Measurements from ENCODE around the gene MPPED2. TPM values are rescaled to one million over a fixed set of nuclear protein-coding genes. Genes with fewer than 3 reads are reported as not detected.

The MPPED2 gene
- polyA plus RNA-seq, 3 donors, result 0.29 to 0.59 (median 0.52) TPM

- intact Hi-C loops (cut with micrococcal nuclease), result no loop called here
- WGBS (ENCODE audit: insufficient coverage), result no CpG with 5 or more reads among the region's 1 CpG
- no peaks in the 10 kb centered on the region for H3K9me3 ChIP-seq (replicated peaks in 1 of 2; ENCODE audit: control insufficient read depth in 1 of 2, insufficient read depth in 1 of 2, low read length in 2 of 2)
Measured at GRCh38 chr11:30453705-30454104, 132.4 kb downstream of the MPPED2 start.

GRCh38 chr11:30452842-30453241 is 133.3 kb downstream of the MPPED2 start:
- Histone ChIP-seq H3K9me3 (replicated peaks in 1 of 2; ENCODE audit: control insufficient read depth in 1 of 2, insufficient read depth in 1 of 2, low read length in 2 of 2) (no peaks in the 10 kb centered on the region), H3K27ac (ENCODE audit: low read depth in 1 of 2, low read length in 2 of 2) (no peak overlapping the region), H3K36me3 (replicated peaks in 1 of 2; ENCODE audit: control insufficient read depth in 1 of 2, insufficient read depth in 2 of 2, low read length in 2 of 2) (no peaks in the 10 kb centered on the region), H3K4me3 (replicated peaks in 1 of 3; ENCODE audit: low read depth in 2 of 3, low read length in 3 of 3) (no peak overlapping the region), H3K9ac (ENCODE audit: insufficient read depth, low read length, poor library complexity, severe bottlenecking) (no peak overlapping the region), H3K4me1 (ENCODE audit: control insufficient read depth in 1 of 2, insufficient read depth in 2 of 2, low read length in 2 of 2) (peaks cover 6 to 13% of the 10 kb centered on the region in 2 donors), H3K79me2 (ENCODE audit: insufficient read depth, low read length) (no peaks in the 10 kb centered on the region), H3K4me2 (replicated peaks; ENCODE audit: extremely low read depth, low read length, poor library complexity, severe bottlenecking) (no peak overlapping the region), H3K27me3 (ENCODE audit: control insufficient read depth in 2 of 2, insufficient read depth in 2 of 2, low read length in 2 of 2) (no peaks in the 10 kb centered on the region), H4K20me1 (ENCODE audit: insufficient read depth, low read length) (no peaks in the 10 kb centered on the region), H2AFZ (ENCODE audit: insufficient read depth, low read depth, low read length, poor library complexity, severe bottlenecking) (no peak overlapping the region)
- TF ChIP-seq CTCF (IDR thresholded peaks at IDR 0.05), result no peak
- peaks cover 7% of the 10 kb centered on the region for H3K4me1 Mint-ChIP-seq
- DNase-seq, result no peak
- H3K4me3 Mint-ChIP-seq, result no peak overlapping the region
- intact Hi-C loops (cut with micrococcal nuclease), result no loop called here
- peaks cover 0 to 4% (median 0%) of the 10 kb centered on the region in 7 donors for H3K9me3 Mint-ChIP-seq
- H3K27ac Mint-ChIP-seq, result no peak overlapping the region
- no peaks in the 10 kb centered on the region for H3K36me3 Mint-ChIP-seq
- peaks cover 0 to 2% (median 0%) of the 10 kb centered on the region in 3 donors for H3K27me3 Mint-ChIP-seq (ENCODE audit: low read depth in 3 of 3)
- WGBS (ENCODE audit: insufficient coverage), result no CpG with 5 or more reads among the region's 1 CpG

More at GRCh38 chr11:30453705-30454104, 132.4 kb downstream of the MPPED2 start:
- peaks cover 6 to 13% of the 10 kb centered on the region in 2 donors for H3K4me1 ChIP-seq (ENCODE audit: control insufficient read depth in 1 of 2, insufficient read depth in 2 of 2, low read length in 2 of 2)
- no peaks in the 10 kb centered on the region for H3K27me3 ChIP-seq (ENCODE audit: control insufficient read depth in 2 of 2, insufficient read depth in 2 of 2, low read length in 2 of 2)
- no peak overlapping the region for H3K4me3 Mint-ChIP-seq
- peaks cover 0 to 2% (median 0%) of the 10 kb centered on the region in 3 donors for H3K27me3 Mint-ChIP-seq (ENCODE audit: low read depth in 3 of 3)
- peaks cover 0 to 4% (median 0%) of the 10 kb centered on the region in 7 donors for H3K9me3 Mint-ChIP-seq
- no peaks in the 10 kb centered on the region for H4K20me1 ChIP-seq (ENCODE audit: insufficient read depth, low read length)
- no peak overlapping the region for H3K27ac ChIP-seq (ENCODE audit: low read depth in 1 of 2, low read length in 2 of 2)
- peaks cover 7% of the 10 kb centered on the region for H3K4me1 Mint-ChIP-seq
- no peaks in the 10 kb centered on the region for H3K36me3 Mint-ChIP-seq
- no peak overlapping the region for H2AFZ ChIP-seq (ENCODE audit: insufficient read depth, low read depth, low read length, poor library complexity, severe bottlenecking)
- H3K36me3 ChIP-seq (replicated peaks in 1 of 2; ENCODE audit: control insufficient read depth in 1 of 2, insufficient read depth in 2 of 2, low read length in 2 of 2), result no peaks in the 10 kb centered on the region
- H3K4me2 ChIP-seq (replicated peaks; ENCODE audit: extremely low read depth, low read length, poor library complexity, severe bottlenecking), result no peak overlapping the region
- no peak overlapping the region for H3K9ac ChIP-seq (ENCODE audit: insufficient read depth, low read length, poor library complexity, severe bottlenecking)
- H3K4me3 ChIP-seq (replicated peaks in 1 of 3; ENCODE audit: low read depth in 2 of 3, low read length in 3 of 3), result no peak overlapping the region
- DNase-seq, result no peak
- H3K79me2 ChIP-seq (ENCODE audit: insufficient read depth, low read length), result no peaks in the 10 kb centered on the region
- no peak for TF ChIP-seq CTCF (IDR thresholded peaks at IDR 0.05)
- H3K27ac Mint-ChIP-seq, result no peak overlapping the region

All from CD14-positive monocyte (primary cell).